HL-60/S4 treated with retinoic acid at 250 ng/mL for 4 days and 3 days (cell line): ENCODE results near the gene XRCC1.
"Not testable (repeated sequence)": the region's sequence is repeated elsewhere in the genome, so short reads cannot be mapped to it uniquely, and the experiment has no call there.

ENCODE experiments used
- in situ Hi-C: fragments of 300-500 bp; cut with MboI; formaldehyde crosslinking; loops from 2 replicates; pipeline ENCODE4 v1.7.0; 2022; ENCODE audit warnings: low sequenced_read_pairs

XRCC1 gene

GRCh38 chr19:43599635-43600295, 24.4 kb upstream of the XRCC1 start:
- in situ Hi-C loops: no loop called here

- in situ Hi-C loops: no loop called here
Measured at GRCh38 chr19:43598445-43599240, 23.3 kb upstream of the XRCC1 start.

GRCh38 chr19:43597876-43598275, 22.5 kb upstream of the XRCC1 start:
- in situ Hi-C loops: no loop called here

GRCh38 chr19:43596842-43597461, 21.6 kb upstream of the XRCC1 start:
- in situ Hi-C loops: no loop called here

GRCh38 chr19:43595999-43596841, 20.9 kb upstream of the XRCC1 start, which contains the start of the genes IRGQ and ZNF576:
IRGQ (minus strand) TSS chr19:43596134; CDS start chr19:43595338, 796 bp downstream.
ZNF576 (plus strand) TSS chr19:43596595; CDS start chr19:43597109, 514 bp downstream.
- in situ Hi-C loops: no loop called here

GRCh38 chr19:43595605-43595998, 20.3 kb upstream of the XRCC1 start:
- in situ Hi-C loops: no loop called here

GRCh38 chr19:43594710-43595604, 19.6 kb upstream of the XRCC1 start:
- in situ Hi-C loops: no loop called here

- in situ Hi-C loops: no loop called here
Measured at GRCh38 chr19:43594081-43594697, 18.9 kb upstream of the XRCC1 start.

GRCh38 chr19:43592800-43593350, 17.5 kb upstream of the XRCC1 start:
- in situ Hi-C loops: no loop called here

GRCh38 chr19:43591904-43592772, 16.8 kb upstream of the XRCC1 start:
- in situ Hi-C loops: no loop called here

GRCh38 chr19:43589678-43590077, 14.4 kb upstream of the XRCC1 start:
- in situ Hi-C loops: no loop called here

GRCh38 chr19:43589277-43589676, 13.9 kb upstream of the XRCC1 start:
- in situ Hi-C loops: no loop called here

- in situ Hi-C loops: not testable (repeated sequence)
Measured at GRCh38 chr19:43587029-43587428, 11.7 kb upstream of the XRCC1 start.

GRCh38 chr19:43586346-43586745, 11.0 kb upstream of the XRCC1 start:
- in situ Hi-C loops: no loop called here

- in situ Hi-C loops: no loop called here
Measured at GRCh38 chr19:43584484-43584883, 9.2 kb upstream of the XRCC1 start.

- in situ Hi-C loops: no loop called here
Measured at GRCh38 chr19:43582495-43582894, 7.2 kb upstream of the XRCC1 start.

- in situ Hi-C loops: no loop called here
Measured at GRCh38 chr19:43581467-43581866, 6.1 kb upstream of the XRCC1 start.

GRCh38 chr19:43578787-43579186, 3.5 kb upstream of the XRCC1 start:
- in situ Hi-C loops: no loop called here
